Measurements from ENCODE around the gene NEU2. TPM values are rescaled to one million over a fixed set of nuclear protein-coding genes. Genes with fewer than 3 reads are reported as not detected.

Gene NEU2
- polyA plus RNA-seq, 1 experiment = not detected

DNA sequence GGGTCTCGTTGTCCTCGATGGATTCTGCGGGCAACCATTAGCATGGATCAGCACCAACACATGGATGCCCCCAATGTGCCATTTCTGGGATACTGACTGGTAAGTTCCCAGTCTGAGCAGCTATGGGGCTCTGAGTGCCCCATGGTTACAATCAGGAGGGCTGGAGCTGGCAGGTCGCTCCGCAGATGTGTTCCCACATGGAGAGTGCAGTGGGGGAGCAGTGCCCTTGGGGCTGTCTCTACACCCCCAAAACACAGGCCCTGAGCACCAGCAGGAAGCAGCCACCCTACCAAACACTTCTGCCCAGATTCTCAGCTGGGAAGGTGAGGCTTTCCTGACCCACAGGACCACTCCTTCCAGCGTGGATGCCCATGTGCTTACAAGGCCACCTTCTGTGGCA, 27.4 kb upstream of the NEU2 start:
- Histone ChIP-seq H3K27me3 (ENCODE audit: control insufficient read depth, insufficient read depth, low read length) (peaks cover 8% of the 10 kb centered on the region), H3K4me3 (ENCODE audit: low read depth, low read length) (no peak overlapping the region), H3K36me3 (ENCODE audit: control insufficient read depth, insufficient read depth, low read length) (no peaks in the 10 kb centered on the region)
- no peak for DNase-seq (ENCODE audit: low read depth)
- TF ChIP-seq, protein P1, sequence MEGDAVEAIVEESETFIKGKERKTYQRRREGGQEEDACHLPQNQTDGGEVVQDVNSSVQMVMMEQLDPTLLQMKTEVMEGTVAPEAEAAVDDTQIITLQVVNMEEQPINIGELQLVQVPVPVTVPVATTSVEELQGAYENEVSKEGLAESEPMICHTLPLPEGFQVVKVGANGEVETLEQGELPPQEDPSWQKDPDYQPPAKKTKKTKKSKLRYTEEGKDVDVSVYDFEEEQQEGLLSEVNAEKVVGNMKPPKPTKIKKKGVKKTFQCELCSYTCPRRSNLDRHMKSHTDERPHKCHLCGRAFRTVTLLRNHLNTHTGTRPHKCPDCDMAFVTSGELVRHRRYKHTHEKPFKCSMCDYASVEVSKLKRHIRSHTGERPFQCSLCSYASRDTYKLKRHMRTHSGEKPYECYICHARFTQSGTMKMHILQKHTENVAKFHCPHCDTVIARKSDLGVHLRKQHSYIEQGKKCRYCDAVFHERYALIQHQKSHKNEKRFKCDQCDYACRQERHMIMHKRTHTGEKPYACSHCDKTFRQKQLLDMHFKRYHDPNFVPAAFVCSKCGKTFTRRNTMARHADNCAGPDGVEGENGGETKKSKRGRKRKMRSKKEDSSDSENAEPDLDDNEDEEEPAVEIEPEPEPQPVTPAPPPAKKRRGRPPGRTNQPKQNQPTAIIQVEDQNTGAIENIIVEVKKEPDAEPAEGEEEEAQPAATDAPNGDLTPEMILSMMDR (IDR thresholded peaks at IDR 0.05; ENCODE audit: insufficient read depth, low read depth, low read length) = no peak
- ChIA-PET POLR2A (no interaction called here), CTCF (no interaction called here)

DNA sequence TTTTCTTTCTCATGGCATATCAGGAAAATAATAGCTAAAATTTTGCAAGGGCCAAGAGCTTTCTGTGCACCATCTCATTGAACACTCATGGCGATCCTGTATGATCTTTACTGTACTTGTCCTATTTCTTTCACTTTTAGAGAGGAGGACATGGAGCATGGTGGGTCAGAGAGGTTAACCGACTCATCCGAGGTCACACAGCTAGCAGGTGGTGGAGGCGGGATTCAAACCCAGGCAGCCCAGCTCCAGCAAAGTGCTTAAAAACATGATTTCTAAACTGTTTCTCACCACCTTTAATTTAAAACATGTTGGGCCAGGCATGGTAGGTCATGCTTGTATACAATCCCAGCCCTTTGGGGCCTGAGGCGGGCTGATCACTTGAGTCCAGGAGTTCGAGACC, 25.8 kb upstream of the NEU2 start:
- ChIA-PET CTCF (interaction anchor here (0.8 to 1.2 kb wide), 2 partner anchors 10 to 48 kb away, joined by 3 read pairs; no protein-coding TSS in a partner anchor), POLR2A (no interaction called here)
- no peak overlapping the region for H3K4me3 ChIP-seq (ENCODE audit: low read depth, low read length)
- TF ChIP-seq, protein P1 (IDR thresholded peaks at IDR 0.05; ENCODE audit: insufficient read depth, low read depth, low read length) = no peak
- no peak for DNase-seq (ENCODE audit: low read depth)
- no peaks in the 10 kb centered on the region for H3K36me3 ChIP-seq (ENCODE audit: control insufficient read depth, insufficient read depth, low read length)
- H3K27me3 ChIP-seq (ENCODE audit: control insufficient read depth, insufficient read depth, low read length) = peaks cover 8% of the 10 kb centered on the region

DNA sequence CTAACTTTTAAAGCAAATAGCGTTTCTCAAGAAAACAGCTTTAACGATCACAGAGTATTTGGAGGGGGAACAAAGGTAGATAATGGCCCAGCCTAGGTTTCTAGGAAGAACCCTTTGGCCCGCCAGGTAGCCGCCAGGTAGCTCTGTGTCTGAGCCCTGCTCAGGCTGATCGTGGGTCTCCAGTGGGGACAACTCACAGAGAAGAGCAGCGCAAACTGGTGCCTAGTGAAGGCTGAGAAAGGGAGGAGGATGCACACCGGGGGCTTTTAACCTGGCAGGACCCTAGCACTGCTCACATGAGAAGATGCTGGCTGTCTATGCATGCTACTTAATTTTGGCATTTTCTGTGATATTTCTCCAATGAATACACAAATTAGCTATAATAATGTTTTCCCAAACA, 25.2 kb upstream of the NEU2 start:
- Histone ChIP-seq H3K27me3 (ENCODE audit: control insufficient read depth, insufficient read depth, low read length) (peaks cover 8% of the 10 kb centered on the region), H3K4me3 (ENCODE audit: low read depth, low read length) (no peak overlapping the region), H3K36me3 (ENCODE audit: control insufficient read depth, insufficient read depth, low read length) (no peaks in the 10 kb centered on the region)
- ChIA-PET POLR2A (no interaction called here), CTCF (interaction anchor here (0.8 to 1.5 kb wide), 2 partner anchors 11 to 14 kb away, joined by 3 to 4 read pairs; no protein-coding TSS in a partner anchor)
- TF ChIP-seq, protein P1 (IDR thresholded peaks at IDR 0.05; ENCODE audit: insufficient read depth, low read depth, low read length) = no peak
- DNase-seq (ENCODE audit: low read depth) = no peak

DNA sequence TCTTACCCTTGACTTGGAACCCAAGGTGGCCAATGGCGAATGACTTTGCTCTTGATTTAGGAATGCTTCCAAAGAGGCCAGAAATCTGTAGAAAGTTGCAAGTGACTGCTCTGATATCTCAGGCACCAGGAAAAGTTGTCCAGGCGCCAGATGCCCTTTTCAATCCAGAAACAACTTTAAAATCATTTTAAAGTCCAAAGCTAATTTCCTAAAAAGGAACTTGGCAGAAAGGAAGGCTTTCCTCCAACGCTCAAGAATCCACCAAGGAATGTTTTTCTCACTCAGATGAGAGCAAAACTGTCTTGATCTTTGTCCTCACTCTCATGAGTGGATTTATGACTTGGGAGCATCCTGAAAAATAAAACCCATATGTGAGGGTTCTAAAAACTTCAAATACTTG, 24.7 kb upstream of the NEU2 start:
- Histone ChIP-seq H3K36me3 (ENCODE audit: control insufficient read depth, insufficient read depth, low read length) (no peaks in the 10 kb centered on the region), H3K4me3 (ENCODE audit: low read depth, low read length) (no peak overlapping the region), H3K27me3 (ENCODE audit: control insufficient read depth, insufficient read depth, low read length) (peaks cover 8% of the 10 kb centered on the region)
- POLR2A ChIA-PET = no interaction called here
- TF ChIP-seq, protein P1 (IDR thresholded peaks at IDR 0.05; ENCODE audit: insufficient read depth, low read depth, low read length) = no peak
- no peak for DNase-seq (ENCODE audit: low read depth)
- CTCF ChIA-PET = interaction anchor here (0.8 to 1.5 kb wide), 2 partner anchors 11 to 14 kb away, joined by 3 to 4 read pairs; no protein-coding TSS in a partner anchor

DNA sequence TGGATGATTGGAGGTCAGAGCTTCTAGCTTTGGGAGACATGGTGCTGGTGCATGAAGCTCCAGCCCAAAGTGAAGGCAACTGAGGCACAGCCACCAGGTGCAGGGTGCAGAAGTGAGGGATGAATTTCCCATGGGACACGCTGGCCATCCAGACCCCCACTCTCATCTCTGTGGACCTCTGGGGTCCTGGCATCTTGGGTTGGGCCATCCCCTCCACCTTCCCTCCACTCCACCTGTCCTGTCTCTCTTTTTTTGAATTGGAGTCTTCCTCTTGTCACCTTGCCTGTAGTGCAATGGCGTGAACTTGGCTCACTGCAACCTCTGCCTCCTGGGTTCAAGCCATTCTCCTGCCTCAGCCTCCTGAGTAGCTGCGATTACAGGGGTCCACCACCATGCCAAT, 22.8 kb upstream of the NEU2 start:
- TF ChIP-seq, protein P1 (IDR thresholded peaks at IDR 0.05; ENCODE audit: insufficient read depth, low read depth, low read length) = no peak
- Histone ChIP-seq H3K36me3 (ENCODE audit: control insufficient read depth, insufficient read depth, low read length) (no peaks in the 10 kb centered on the region), H3K4me3 (ENCODE audit: low read depth, low read length) (no peak overlapping the region), H3K27me3 (ENCODE audit: control insufficient read depth, insufficient read depth, low read length) (peaks cover 3% of the 10 kb centered on the region; the same call in 1 of the 2 replicates)
- no peak for DNase-seq (ENCODE audit: low read depth)
- POLR2A ChIA-PET = no interaction called here
- CTCF ChIA-PET = interaction anchor here (1.2 to 1.7 kb wide), 2 partner anchors 10 to 44 kb away, joined by 3 to 7 read pairs; no protein-coding TSS in a partner anchor
